ENCODE data around the gene CHM. TPM values are rescaled to one million over a fixed set of nuclear protein-coding genes. Genes with fewer than 3 reads are reported as not detected.
A peak's percentile ranks its signal among the peaks of the same experiment; 100 is the strongest.

CHM gene
- total RNA-seq, 1 donor from 2014 or later: 33.3 TPM

DNA sequence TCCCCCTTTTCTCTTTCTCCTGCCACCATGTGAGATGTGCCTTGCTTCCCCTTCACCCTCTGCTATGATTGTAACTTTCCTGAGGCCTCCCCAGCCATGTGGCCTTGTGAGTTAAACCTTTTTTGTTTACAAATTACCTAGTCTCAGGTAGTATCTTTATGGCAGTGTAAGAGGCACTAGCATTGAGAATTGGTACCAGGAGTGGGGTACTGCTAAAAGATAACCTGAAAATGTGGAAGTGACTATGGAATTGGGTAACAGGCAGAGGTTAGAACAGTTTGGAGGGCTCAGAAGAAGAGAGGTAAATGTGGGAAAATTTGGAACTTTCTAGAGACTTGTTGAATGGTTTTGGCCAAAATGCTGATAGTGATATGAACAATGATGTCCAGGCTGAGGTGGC, 182.0 kb downstream of the CHM start:
- no peaks in the 10 kb centered on the region for H3K27me3 ChIP-seq (ENCODE audit: insufficient read depth, low read length)
- FAIRE-seq: no peak
- TF ChIP-seq, protein P1, sequence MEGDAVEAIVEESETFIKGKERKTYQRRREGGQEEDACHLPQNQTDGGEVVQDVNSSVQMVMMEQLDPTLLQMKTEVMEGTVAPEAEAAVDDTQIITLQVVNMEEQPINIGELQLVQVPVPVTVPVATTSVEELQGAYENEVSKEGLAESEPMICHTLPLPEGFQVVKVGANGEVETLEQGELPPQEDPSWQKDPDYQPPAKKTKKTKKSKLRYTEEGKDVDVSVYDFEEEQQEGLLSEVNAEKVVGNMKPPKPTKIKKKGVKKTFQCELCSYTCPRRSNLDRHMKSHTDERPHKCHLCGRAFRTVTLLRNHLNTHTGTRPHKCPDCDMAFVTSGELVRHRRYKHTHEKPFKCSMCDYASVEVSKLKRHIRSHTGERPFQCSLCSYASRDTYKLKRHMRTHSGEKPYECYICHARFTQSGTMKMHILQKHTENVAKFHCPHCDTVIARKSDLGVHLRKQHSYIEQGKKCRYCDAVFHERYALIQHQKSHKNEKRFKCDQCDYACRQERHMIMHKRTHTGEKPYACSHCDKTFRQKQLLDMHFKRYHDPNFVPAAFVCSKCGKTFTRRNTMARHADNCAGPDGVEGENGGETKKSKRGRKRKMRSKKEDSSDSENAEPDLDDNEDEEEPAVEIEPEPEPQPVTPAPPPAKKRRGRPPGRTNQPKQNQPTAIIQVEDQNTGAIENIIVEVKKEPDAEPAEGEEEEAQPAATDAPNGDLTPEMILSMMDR (IDR thresholded peaks at IDR 0.05; ENCODE audit: insufficient read depth, low read depth, low read length): no peak
- TF ChIP-seq EZH2 (IDR thresholded peaks at IDR 0.05; ENCODE audit: insufficient read depth, low read length): no peak
- no peaks in the 10 kb centered on the region for H4K20me1 ChIP-seq (ENCODE audit: insufficient read depth, low read length)
- no peaks in the 10 kb centered on the region for H3K79me2 ChIP-seq (ENCODE audit: insufficient read depth, low read length)
- Mint-ChIP-seq H3K27me3 (ENCODE audit: low read depth, unreplicated experiment) (no peaks in the 10 kb centered on the region), H3K27ac (ENCODE audit: unreplicated experiment) (no peak overlapping the region), H3K4me1 (ENCODE audit: low read depth, unreplicated experiment) (no peaks in the 10 kb centered on the region), H3K9me3 (ENCODE audit: unreplicated experiment) (peaks cover 4% of the 10 kb centered on the region), H3K36me3 (ENCODE audit: low read depth, unreplicated experiment) (peaks cover 18% of the 10 kb centered on the region), H3K4me3 (ENCODE audit: unreplicated experiment) (no peak overlapping the region)
- no peaks in the 10 kb centered on the region for H3K4me1 ChIP-seq (ENCODE audit: insufficient read depth, low read length)
- H3K36me3 ChIP-seq (ENCODE audit: insufficient read depth, low read length): no peaks in the 10 kb centered on the region
- no peak for DNase-seq (ENCODE audit: low read depth)
- H3K9ac ChIP-seq (ENCODE audit: low read length): no peak overlapping the region
- H2AFZ ChIP-seq (ENCODE audit: low read depth, low read length): no peak overlapping the region
- no peak overlapping the region for H3K4me2 ChIP-seq (ENCODE audit: low read length)
- no peaks in the 10 kb centered on the region for H3K9me3 ChIP-seq (ENCODE audit: insufficient read depth, low read depth, low read length)
- no peak overlapping the region for H3K27ac ChIP-seq (ENCODE audit: low read depth, low read length)
- H3K4me3 ChIP-seq (ENCODE audit: insufficient read depth, low read depth, low read length): no peak overlapping the region

DNA sequence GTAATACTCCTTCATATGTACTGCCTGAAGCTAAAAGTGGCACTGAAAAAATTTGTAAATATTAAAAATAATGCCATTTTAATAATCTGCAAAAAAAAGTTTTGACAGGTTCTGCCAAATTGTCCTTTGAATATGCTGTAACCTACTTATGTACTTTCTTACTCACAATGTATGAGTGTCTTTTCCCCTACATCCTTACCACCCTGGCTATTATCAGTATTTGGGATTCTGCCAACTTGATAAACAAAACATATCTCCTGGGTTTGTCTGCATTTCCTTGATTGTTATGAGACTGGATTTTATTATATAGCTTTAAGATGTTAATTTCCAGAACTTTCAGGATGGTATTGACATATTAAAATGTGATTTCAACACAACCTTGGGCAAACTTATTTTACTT, 187.9 kb downstream of the CHM start:
- Histone ChIP-seq H3K4me1 (ENCODE audit: insufficient read depth, low read length) (no peaks in the 10 kb centered on the region), H3K4me2 (ENCODE audit: low read length) (no peak overlapping the region), H3K36me3 (ENCODE audit: insufficient read depth, low read length) (no peaks in the 10 kb centered on the region), H3K27ac (ENCODE audit: low read depth, low read length) (no peak overlapping the region), H3K4me3 (ENCODE audit: insufficient read depth, low read depth, low read length) (no peak overlapping the region), H3K9me3 (ENCODE audit: insufficient read depth, low read depth, low read length) (no peaks in the 10 kb centered on the region), H3K79me2 (ENCODE audit: insufficient read depth, low read length) (no peaks in the 10 kb centered on the region), H3K27me3 (ENCODE audit: insufficient read depth, low read length) (no peaks in the 10 kb centered on the region), H3K9ac (ENCODE audit: low read length) (no peak overlapping the region), H2AFZ (ENCODE audit: low read depth, low read length) (no peak overlapping the region), H4K20me1 (ENCODE audit: insufficient read depth, low read length) (no peaks in the 10 kb centered on the region)
- no peaks in the 10 kb centered on the region for H3K9me3 Mint-ChIP-seq (ENCODE audit: unreplicated experiment)
- H3K4me1 Mint-ChIP-seq (ENCODE audit: low read depth, unreplicated experiment): no peaks in the 10 kb centered on the region
- FAIRE-seq (peak; percentile 88), DNase-seq (ENCODE audit: low read depth) (no peak)
- TF ChIP-seq EZH2 (IDR thresholded peaks at IDR 0.05; ENCODE audit: insufficient read depth, low read length): no peak
- TF ChIP-seq, protein P1 (IDR thresholded peaks at IDR 0.05; ENCODE audit: insufficient read depth, low read depth, low read length): no peak
- no peak overlapping the region for H3K4me3 Mint-ChIP-seq (ENCODE audit: unreplicated experiment)
- H3K36me3 Mint-ChIP-seq (ENCODE audit: low read depth, unreplicated experiment): no peaks in the 10 kb centered on the region
- H3K27me3 Mint-ChIP-seq (ENCODE audit: low read depth, unreplicated experiment): no peaks in the 10 kb centered on the region
- H3K27ac Mint-ChIP-seq (ENCODE audit: unreplicated experiment): no peak overlapping the region

DNA sequence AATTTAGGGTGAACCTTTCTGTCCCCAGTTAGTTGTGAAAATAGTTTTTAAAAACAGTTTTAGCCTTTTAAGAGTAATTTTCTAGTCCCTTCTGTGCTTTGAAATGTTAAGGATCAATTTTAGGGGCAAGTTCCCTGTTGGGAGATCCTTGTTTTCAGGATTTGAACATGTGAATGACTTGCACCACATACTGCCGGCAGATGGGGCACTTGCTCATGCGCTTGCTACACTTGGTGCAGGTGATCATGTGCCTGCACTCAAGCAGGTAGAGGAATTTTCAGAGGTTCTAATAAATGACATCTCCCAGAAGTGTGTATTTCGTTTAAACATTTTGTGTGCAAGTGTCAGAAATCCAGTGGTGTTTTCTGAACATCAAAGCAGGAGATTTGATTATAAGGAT, 195.9 kb downstream of the CHM start:
- Histone ChIP-seq H3K4me3 (ENCODE audit: insufficient read depth, low read depth, low read length) (no peak overlapping the region), H3K4me2 (ENCODE audit: low read length) (no peak overlapping the region), H3K9ac (ENCODE audit: low read length) (no peak overlapping the region), H3K27me3 (ENCODE audit: insufficient read depth, low read length) (no peaks in the 10 kb centered on the region), H3K27ac (ENCODE audit: low read depth, low read length) (no peak overlapping the region), H3K4me1 (ENCODE audit: insufficient read depth, low read length) (no peaks in the 10 kb centered on the region), H3K36me3 (ENCODE audit: insufficient read depth, low read length) (no peaks in the 10 kb centered on the region), H4K20me1 (ENCODE audit: insufficient read depth, low read length) (no peaks in the 10 kb centered on the region), H2AFZ (ENCODE audit: low read depth, low read length) (no peak overlapping the region), H3K9me3 (ENCODE audit: insufficient read depth, low read depth, low read length) (no peaks in the 10 kb centered on the region), H3K79me2 (ENCODE audit: insufficient read depth, low read length) (no peaks in the 10 kb centered on the region)
- Mint-ChIP-seq H3K9me3 (ENCODE audit: unreplicated experiment) (no peaks in the 10 kb centered on the region), H3K27me3 (ENCODE audit: low read depth, unreplicated experiment) (no peaks in the 10 kb centered on the region), H3K27ac (ENCODE audit: unreplicated experiment) (no peak overlapping the region), H3K4me1 (ENCODE audit: low read depth, unreplicated experiment) (peaks cover 2% of the 10 kb centered on the region), H3K4me3 (ENCODE audit: unreplicated experiment) (no peak overlapping the region), H3K36me3 (ENCODE audit: low read depth, unreplicated experiment) (no peaks in the 10 kb centered on the region)
- FAIRE-seq: peak; percentile 20
- TF ChIP-seq, protein P1 (IDR thresholded peaks at IDR 0.05; ENCODE audit: insufficient read depth, low read depth, low read length): peak; percentile 14
- no peak for TF ChIP-seq EZH2 (IDR thresholded peaks at IDR 0.05; ENCODE audit: insufficient read depth, low read length)
- DNase-seq (ENCODE audit: low read depth): no peak
